GM23338 (cell line): Measurements from ENCODE around the gene SLC24A5. TPM values are rescaled to one million over a fixed set of nuclear protein-coding genes. Genes with fewer than 3 reads are reported as not detected.

Experiments used
- ATAC-seq: fragments of 200-7000 bp; cut with Tn5 transposase; 3 replicates; pipeline ENCODE4 v1.9.1; 2020
- DNase-seq: peaks from one replicate; pipeline ENCODE4 v3.0.0-alpha.2; 2015; ENCODE audit warnings: low spot score
- H2AFZ ChIP-seq: fragments of 200-600 bp; sonication (generic); 2 replicates; pipeline ENCODE4 v1.8.0; 2016; ENCODE audit warnings: antibody characterized with exemption, mild to moderate bottlenecking, moderate library complexity
- H3F3A ChIP-seq: fragments of 200-600 bp; sonication (generic); replicated peaks from 2 replicates; pipeline ENCODE4 v1.8.0; 2017; ENCODE audit warnings: antibody characterized with exemption, mixed run types, low read depth
- H3K27ac ChIP-seq: fragments of 200-600 bp; sonication (generic); 2 replicates; pipeline ENCODE4 v1.6.1; 2016; ENCODE audit warnings: low read depth
- H3K27me3 ChIP-seq: fragments of 200-600 bp; sonication (generic); 2 replicates; pipeline ENCODE4 v1.8.0; 2016; ENCODE audit warnings: mild to moderate bottlenecking, mixed run types, moderate library complexity; ENCODE audit not compliant: insufficient read depth
- H3K36me3 ChIP-seq: fragments of 200-600 bp; sonication (generic); 2 replicates; pipeline ENCODE4 v1.8.0; 2016; ENCODE audit warnings: mild to moderate bottlenecking; ENCODE audit not compliant: insufficient read depth
- H3K4me1 ChIP-seq: fragments of 200-600 bp; sonication (generic); 2 replicates; pipeline ENCODE4 v1.8.0; 2016; ENCODE audit warnings: mild to moderate bottlenecking, moderate library complexity; ENCODE audit not compliant: insufficient read depth
- H3K4me2 ChIP-seq: fragments of 200-600 bp; sonication (generic); 2 replicates; pipeline ENCODE4 v1.7.1; 2017; ENCODE audit warnings: mixed run types
- H3K4me3 ChIP-seq: fragments of 200-600 bp; sonication (generic); 2 replicates; pipeline ENCODE4 v1.6.1; 2016; ENCODE audit warnings: mixed run types
- H3K79me2 ChIP-seq: fragments of 200-600 bp; sonication (generic); replicated peaks from 2 replicates; pipeline ENCODE4 v1.8.0; 2017; ENCODE audit warnings: mild to moderate bottlenecking; ENCODE audit not compliant: insufficient read depth
- H3K9me2 ChIP-seq: fragments of 200-600 bp; sonication (generic); 2 replicates; pipeline ENCODE4 v1.8.0; 2017; ENCODE audit not compliant: insufficient read depth
- H4K20me1 ChIP-seq: fragments of 200-600 bp; sonication (generic); replicated peaks from 2 replicates; pipeline ENCODE4 v1.8.0; 2017; ENCODE audit warnings: mild to moderate bottlenecking; ENCODE audit not compliant: insufficient read depth
- H3K27ac Mint-ChIP-seq: 2 replicates; pipeline ENCODE4 v1.8.0; 2020; ENCODE audit warnings: inconsistent platforms, mild to moderate bottlenecking, moderate library complexity, mixed read lengths
- H3K27me3 Mint-ChIP-seq: 3 replicates; pipeline ENCODE4 v1.8.0; 2022; ENCODE audit warnings: low read depth, mild to moderate bottlenecking, moderate library complexity, mixed read lengths, inconsistent platforms; ENCODE audit not compliant: insufficient read depth, poor library complexity
- H3K36me3 Mint-ChIP-seq: 3 replicates; pipeline ENCODE4 v1.8.0; 2021; ENCODE audit warnings: low read depth, mild to moderate bottlenecking, inconsistent platforms, moderate library complexity, mixed read lengths
- H3K4me1 Mint-ChIP-seq: 3 replicates; pipeline ENCODE4 v1.8.0; 2020; ENCODE audit warnings: mild to moderate bottlenecking, inconsistent platforms, mixed read lengths
- H3K4me3 Mint-ChIP-seq: 3 replicates; pipeline ENCODE4 v1.8.0; 2021; ENCODE audit warnings: moderate library complexity, mild to moderate bottlenecking, inconsistent platforms, mixed read lengths
- H3K9me3 Mint-ChIP-seq: 3 replicates; pipeline ENCODE4 v1.8.0; 2020; ENCODE audit warnings: moderate library complexity, mild to moderate bottlenecking, inconsistent platforms, mixed read lengths
- CREB1 ChIP-seq: fragments of 250-450 bp; sonication (Bioruptor Pico); IDR thresholded peaks from 2 replicates; pipeline ENCODE4 v1.5.0; 2020; ENCODE audit warnings: low read depth, mild to moderate bottlenecking, moderate library complexity
- ETS1 ChIP-seq: IDR thresholded peaks from 2 replicates; pipeline ENCODE4 v1.6.1; 2016; ENCODE audit warnings: antibody characterized with exemption
- EZH2 ChIP-seq: fragments of 200-600 bp; sonication (generic); IDR thresholded peaks from one replicate; pipeline ENCODE4 v1.8.0; 2017; ENCODE audit warnings: antibody characterized with exemption, mild to moderate bottlenecking, low read depth; ENCODE audit not compliant: unreplicated experiment
- EZH2phosphoT487 ChIP-seq: fragments of 200-600 bp; sonication (generic); IDR thresholded peaks from one replicate; pipeline ENCODE4 v1.8.1; 2018; ENCODE audit warnings: antibody characterized with exemption; ENCODE audit not compliant: unreplicated experiment
- JUNB ChIP-seq: IDR thresholded peaks from one replicate; pipeline ENCODE4 v1.6.1; 2016; ENCODE audit warnings: antibody characterized with exemption; ENCODE audit not compliant: unreplicated experiment
- NANOG ChIP-seq: IDR thresholded peaks from 2 replicates; pipeline ENCODE4 v1.6.1; 2016; ENCODE audit warnings: antibody characterized with exemption, borderline replicate concordance
- POLR2AphosphoS5 ChIP-seq: IDR thresholded peaks from 2 replicates; pipeline ENCODE4 v1.6.1; 2016; ENCODE audit warnings: antibody characterized with exemption, low read depth
- STAT1 ChIP-seq: IDR thresholded peaks from one replicate; pipeline ENCODE4 v1.6.1; 2016; ENCODE audit warnings: antibody characterized with exemption; ENCODE audit not compliant: unreplicated experiment
- ZNF114 ChIP-seq: fragments of 250-450 bp; sonication (Bioruptor Pico); IDR thresholded peaks from 2 replicates; pipeline ENCODE4 v1.5.0; 2020; ENCODE audit warnings: mild to moderate bottlenecking, moderate library complexity
- ZNF331 ChIP-seq: fragments of 250-450 bp; sonication (Bioruptor Pico); IDR thresholded peaks from 2 replicates; pipeline ENCODE4 v1.5.0; 2020; ENCODE audit warnings: low read depth, mild to moderate bottlenecking, moderate library complexity
- ZNF462 ChIP-seq: fragments of 250-450 bp; sonication (Bioruptor Pico); IDR thresholded peaks from 2 replicates; pipeline ENCODE4 v1.5.0; 2020; ENCODE audit warnings: mild to moderate bottlenecking, moderate library complexity
- polyA plus RNA-seq: library from polyadenylated mRNA; unstranded; fragments of >200 nt; fragmentation: Nextera tagmentation; extraction: Ambion mirVana; gene quantifications from 2 replicates; pipeline ENCODE4 v1.2.1, GENCODE V29; 2016
- total RNA-seq: library from RNA; depleted of rRNA; stranded (reverse); fragments of >200 nt; shearing (Covaris generic); gene quantifications from 2 replicates; pipeline ENCODE4 v1.2.3, GENCODE V29; 2014
- TF ChIP-seq, protein P1 (sequence below), 2 experiments: fragments of 200-600 bp in 1 of 2; sonication (generic) in 1 of 2; conservative IDR thresholded peaks; 2 replicates each; pipeline versions ENCODE4 v1.5.1 to v1.6.1; 2016 to 2017; ENCODE audit warnings: antibody characterized with exemption in 2 of 2, low read depth in 2 of 2, mild to moderate bottlenecking in 2 of 2, moderate library complexity in 1 of 2

The SLC24A5 gene
- total and polyA plus RNA-seq, 2 experiments from 2014 or later, result 0.39 TPM; not detected in 1

DNA sequence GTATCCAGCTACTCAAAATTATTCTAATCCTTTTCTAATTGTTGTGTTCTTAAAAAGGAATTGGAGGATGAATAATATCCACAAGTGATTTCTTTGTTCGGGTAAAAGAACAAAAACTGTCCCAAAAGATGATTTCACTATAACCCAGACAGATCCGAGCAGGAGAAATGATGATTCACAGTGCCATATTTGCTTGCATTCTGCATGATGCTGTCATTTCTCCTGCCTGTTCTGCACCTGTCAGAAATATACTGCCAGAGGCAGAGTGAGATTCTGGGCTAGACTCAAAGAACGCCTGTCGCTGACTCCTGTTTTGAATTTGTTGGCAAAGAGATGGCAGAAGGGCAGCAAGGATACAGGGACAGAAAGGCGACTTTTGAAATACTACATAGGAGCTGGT is 34.7 kb upstream of the SLC24A5 start:
- DNase-seq (no peak), ATAC-seq (no peak)
- no peak overlapping the region for H3K4me2 ChIP-seq
- Mint-ChIP-seq H3K27ac (no peak overlapping the region), H3K36me3 (peaks cover 18% of the 10 kb centered on the region), H3K4me3 (no peak overlapping the region), H3K9me3 (peaks cover 31% of the 10 kb centered on the region), H3K4me1 (peaks cover 2% of the 10 kb centered on the region; the same call in 1 of the 3 replicates), H3K27me3 (no peaks in the 10 kb centered on the region)
- H3K9me2 ChIP-seq, result 0 out of 2 replicates have a peak, but pooled peaks cover 3% of the 10 kb centered on the region
- no peak for TF ChIP-seq ZNF462 (CRISPR knock-in tag)
- TF ChIP-seq JUNB, result no peak
- no peak for TF ChIP-seq CREB1 (CRISPR knock-in tag)
- TF ChIP-seq EZH2, result no peak
- TF ChIP-seq, protein P1, sequence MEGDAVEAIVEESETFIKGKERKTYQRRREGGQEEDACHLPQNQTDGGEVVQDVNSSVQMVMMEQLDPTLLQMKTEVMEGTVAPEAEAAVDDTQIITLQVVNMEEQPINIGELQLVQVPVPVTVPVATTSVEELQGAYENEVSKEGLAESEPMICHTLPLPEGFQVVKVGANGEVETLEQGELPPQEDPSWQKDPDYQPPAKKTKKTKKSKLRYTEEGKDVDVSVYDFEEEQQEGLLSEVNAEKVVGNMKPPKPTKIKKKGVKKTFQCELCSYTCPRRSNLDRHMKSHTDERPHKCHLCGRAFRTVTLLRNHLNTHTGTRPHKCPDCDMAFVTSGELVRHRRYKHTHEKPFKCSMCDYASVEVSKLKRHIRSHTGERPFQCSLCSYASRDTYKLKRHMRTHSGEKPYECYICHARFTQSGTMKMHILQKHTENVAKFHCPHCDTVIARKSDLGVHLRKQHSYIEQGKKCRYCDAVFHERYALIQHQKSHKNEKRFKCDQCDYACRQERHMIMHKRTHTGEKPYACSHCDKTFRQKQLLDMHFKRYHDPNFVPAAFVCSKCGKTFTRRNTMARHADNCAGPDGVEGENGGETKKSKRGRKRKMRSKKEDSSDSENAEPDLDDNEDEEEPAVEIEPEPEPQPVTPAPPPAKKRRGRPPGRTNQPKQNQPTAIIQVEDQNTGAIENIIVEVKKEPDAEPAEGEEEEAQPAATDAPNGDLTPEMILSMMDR (conservative IDR thresholded peaks at IDR 0.05; ENCODE audit: low read depth in 2 of 2), result no peak
- TF ChIP-seq POLR2AphosphoS5, result no peak
- TF ChIP-seq ZNF331 (CRISPR knock-in tag), result no peak
- no peak for TF ChIP-seq STAT1
- no peak for TF ChIP-seq EZH2phosphoT487
- TF ChIP-seq NANOG, result no peak
- no peak for TF ChIP-seq ETS1
- TF ChIP-seq ZNF114 (CRISPR knock-in tag), result no peak
- H4K20me1 ChIP-seq, result no peaks in the 10 kb centered on the region
- H3K4me3 ChIP-seq, result no peak overlapping the region
- no peaks in the 10 kb centered on the region for H3K27me3 ChIP-seq
- no peak overlapping the region for H2AFZ ChIP-seq
- H3K4me1 ChIP-seq, result no peaks in the 10 kb centered on the region
- H3K79me2 ChIP-seq, result no peaks in the 10 kb centered on the region
- H3K27ac ChIP-seq, result no peak overlapping the region
- H3K36me3 ChIP-seq, result no peaks in the 10 kb centered on the region
- H3F3A ChIP-seq, result no peaks in the 10 kb centered on the region
